RWPE2 (cell line): ENCODE measurements around the gene ATP6V0D1.

Source experiments
- ATAC-seq: fragments of 200-7000 bp; cut with Tn5 transposase; 3 replicates; pipeline ENCODE4 v1.9.1; 2021; ENCODE audit warnings: low read depth
- DNase-seq: peaks from one replicate; pipeline ENCODE4 v3.0.0-alpha.2; 2020; ENCODE audit warnings: low spot score
- H3K27ac ChIP-seq: fragments of 450-650 bp; 2 replicates; pipeline ENCODE4 v1.5.1; 2017; ENCODE audit warnings: mild to moderate bottlenecking; ENCODE audit not compliant: poor library complexity, severe bottlenecking
- H3K27me3 ChIP-seq: fragments of 250-450 bp; sonication (Bioruptor Pico); 2 replicates; pipeline ENCODE4 v1.5.1; 2021; ENCODE audit warnings: mild to moderate bottlenecking, moderate library complexity; ENCODE audit not compliant: insufficient read depth, poor library complexity, severe bottlenecking
- H3K36me3 ChIP-seq: fragments of 250-450 bp; sonication (Bioruptor Pico); 2 replicates; pipeline ENCODE4 v1.5.1; 2020; ENCODE audit warnings: low read depth, mild to moderate bottlenecking, moderate library complexity
- H3K4me1 ChIP-seq: fragments of 250-450 bp; sonication (Bioruptor Pico); 2 replicates; pipeline ENCODE4 v1.5.1; 2021; ENCODE audit warnings: mild to moderate bottlenecking, moderate library complexity; ENCODE audit not compliant: insufficient read depth, poor library complexity, severe bottlenecking
- H3K4me3 ChIP-seq: fragments of 250-450 bp; sonication (Bioruptor Pico); 2 replicates; pipeline ENCODE4 v1.5.1; 2021; ENCODE audit warnings: mild to moderate bottlenecking, moderate library complexity; ENCODE audit not compliant: severe bottlenecking
- H3K9me3 ChIP-seq: fragments of 250-450 bp; sonication (Bioruptor Pico); 2 replicates; pipeline ENCODE4 v1.5.1; 2021; ENCODE audit warnings: mild to moderate bottlenecking, moderate library complexity; ENCODE audit not compliant: severe bottlenecking
- TF ChIP-seq, protein P1 (sequence below): fragments of 450-650 bp; IDR thresholded peaks from one replicate; pipeline ENCODE4 v1.5.1; 2017; ENCODE audit warnings: mild to moderate bottlenecking, moderate library complexity; ENCODE audit not compliant: poor library complexity, severe bottlenecking

ATP6V0D1 gene

DNA sequence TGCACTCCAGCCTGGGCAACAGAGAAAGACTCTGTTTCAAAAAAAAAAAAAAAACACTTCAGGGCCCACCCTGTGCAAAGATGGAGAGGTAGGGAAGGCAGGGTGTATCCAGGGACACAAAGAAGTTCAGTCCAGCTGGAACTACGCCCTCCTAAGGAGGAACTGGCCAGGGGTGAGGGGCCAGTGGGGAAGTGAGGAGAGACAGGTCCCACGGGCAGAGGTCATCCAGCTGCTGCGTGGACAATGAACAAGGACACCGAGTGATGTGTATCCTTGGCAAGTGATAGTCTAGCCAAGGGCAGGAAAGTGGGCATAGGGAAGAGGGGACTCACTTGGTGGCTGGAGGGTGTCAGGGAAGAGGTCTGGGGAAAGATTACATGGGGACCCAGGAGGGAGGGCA is 38.3 kb upstream of the ATP6V0D1 start:
- DNase-seq (no peak), ATAC-seq (no peak)
- no peak overlapping the region for H3K27ac ChIP-seq
- TF ChIP-seq, protein P1, sequence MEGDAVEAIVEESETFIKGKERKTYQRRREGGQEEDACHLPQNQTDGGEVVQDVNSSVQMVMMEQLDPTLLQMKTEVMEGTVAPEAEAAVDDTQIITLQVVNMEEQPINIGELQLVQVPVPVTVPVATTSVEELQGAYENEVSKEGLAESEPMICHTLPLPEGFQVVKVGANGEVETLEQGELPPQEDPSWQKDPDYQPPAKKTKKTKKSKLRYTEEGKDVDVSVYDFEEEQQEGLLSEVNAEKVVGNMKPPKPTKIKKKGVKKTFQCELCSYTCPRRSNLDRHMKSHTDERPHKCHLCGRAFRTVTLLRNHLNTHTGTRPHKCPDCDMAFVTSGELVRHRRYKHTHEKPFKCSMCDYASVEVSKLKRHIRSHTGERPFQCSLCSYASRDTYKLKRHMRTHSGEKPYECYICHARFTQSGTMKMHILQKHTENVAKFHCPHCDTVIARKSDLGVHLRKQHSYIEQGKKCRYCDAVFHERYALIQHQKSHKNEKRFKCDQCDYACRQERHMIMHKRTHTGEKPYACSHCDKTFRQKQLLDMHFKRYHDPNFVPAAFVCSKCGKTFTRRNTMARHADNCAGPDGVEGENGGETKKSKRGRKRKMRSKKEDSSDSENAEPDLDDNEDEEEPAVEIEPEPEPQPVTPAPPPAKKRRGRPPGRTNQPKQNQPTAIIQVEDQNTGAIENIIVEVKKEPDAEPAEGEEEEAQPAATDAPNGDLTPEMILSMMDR = no peak
- no peaks in the 10 kb centered on the region for H3K27me3 ChIP-seq
- no peak overlapping the region for H3K4me3 ChIP-seq
- no peaks in the 10 kb centered on the region for H3K36me3 ChIP-seq
- H3K9me3 ChIP-seq = no peaks in the 10 kb centered on the region
- peaks cover 13% of the 10 kb centered on the region for H3K4me1 ChIP-seq

DNA sequence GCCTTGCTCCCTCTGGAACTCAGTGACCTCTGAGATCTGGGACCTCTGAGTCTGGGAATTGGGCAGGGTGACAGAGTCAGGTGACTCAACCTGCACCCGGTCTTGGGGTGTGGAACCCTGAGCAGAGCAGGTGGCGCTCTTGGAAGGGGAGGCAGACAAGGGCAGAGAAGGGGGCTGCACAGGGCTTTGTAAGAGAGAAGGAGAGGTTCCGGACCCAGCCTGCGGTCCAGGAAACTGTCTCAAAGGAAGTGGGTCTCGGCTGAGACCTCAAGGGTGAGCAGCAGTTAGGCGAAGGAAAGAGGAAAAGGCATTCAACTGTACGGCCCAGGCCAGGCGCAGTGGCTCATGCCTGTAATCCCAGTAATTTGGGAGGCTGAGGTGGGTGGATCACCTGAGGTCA is 37.7 kb upstream of the ATP6V0D1 start:
- H3K4me3 ChIP-seq = no peak overlapping the region
- no peak for ATAC-seq
- TF ChIP-seq, protein P1 = no peak

DNA sequence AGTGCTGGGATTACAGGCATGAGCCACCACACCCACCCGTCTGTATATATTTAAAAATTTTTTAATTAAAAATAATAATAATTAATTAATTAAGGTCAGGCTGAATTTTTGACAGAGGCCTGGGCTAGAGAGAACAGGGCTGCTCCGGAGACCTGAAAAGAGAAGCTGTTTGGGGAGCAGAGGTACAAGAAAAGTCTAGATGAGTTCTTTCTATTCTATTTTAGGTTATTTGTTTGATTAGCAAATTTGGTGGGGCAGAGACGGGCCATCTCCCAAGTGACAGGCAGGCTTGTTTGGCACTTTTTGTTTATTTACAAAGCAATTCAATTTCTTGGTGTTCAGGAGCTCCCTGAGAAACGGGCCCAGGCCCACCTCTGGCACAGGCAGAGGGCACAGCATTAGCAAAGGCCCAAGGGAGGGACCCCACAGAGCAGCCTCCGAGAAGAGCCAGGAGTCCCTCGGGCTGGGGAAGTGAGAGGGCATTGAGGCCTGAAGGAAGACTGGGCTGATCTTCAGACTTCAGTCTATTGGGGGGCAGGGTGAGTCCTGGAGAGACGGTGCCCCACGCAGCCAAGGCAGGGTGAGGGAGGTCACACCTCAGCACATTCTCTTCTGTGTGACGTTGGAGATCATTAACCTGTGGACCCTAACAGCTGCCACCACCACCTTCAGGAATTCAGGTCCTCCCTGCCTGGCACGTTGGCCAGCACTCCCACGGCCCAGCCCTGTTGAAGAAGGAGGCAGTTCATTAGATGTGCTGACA is 36.9 kb upstream of the ATP6V0D1 start:
- Histone ChIP-seq H3K27ac (no peak overlapping the region), H3K36me3 (no peaks in the 10 kb centered on the region), H3K9me3 (no peaks in the 10 kb centered on the region), H3K27me3 (no peaks in the 10 kb centered on the region), H3K4me1 (peaks cover 13% of the 10 kb centered on the region), H3K4me3 (no peak overlapping the region)
- DNase-seq (no peak), ATAC-seq (no peak)
- TF ChIP-seq, protein P1 = no peak

More for the DNA sequence above, 37.7 kb upstream of the ATP6V0D1 start:
- peaks cover 13% of the 10 kb centered on the region for H3K4me1 ChIP-seq
- no peaks in the 10 kb centered on the region for H3K27me3 ChIP-seq
- H3K36me3 ChIP-seq = no peaks in the 10 kb centered on the region
- DNase-seq = no peak
- no peak overlapping the region for H3K27ac ChIP-seq
- H3K9me3 ChIP-seq = no peaks in the 10 kb centered on the region

DNA sequence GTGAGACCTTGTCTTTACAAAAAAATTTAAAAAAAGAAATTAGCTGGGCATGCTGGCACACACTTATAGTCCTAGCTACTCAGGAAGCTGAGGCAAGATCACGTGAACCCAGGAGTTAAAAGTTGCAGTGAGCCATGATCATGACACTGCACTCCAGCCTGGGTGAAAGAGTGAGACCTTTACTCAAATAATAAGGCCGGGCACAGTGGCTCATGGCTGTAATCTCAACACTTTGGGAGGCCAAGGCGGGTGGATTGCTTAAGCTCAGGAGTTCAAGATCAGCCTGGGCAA is 36.1 kb upstream of the ATP6V0D1 start:
- Histone ChIP-seq H3K9me3 (no peaks in the 10 kb centered on the region), H3K27me3 (no peaks in the 10 kb centered on the region), H3K36me3 (no peaks in the 10 kb centered on the region), H3K4me1 (peaks cover 13% of the 10 kb centered on the region), H3K4me3 (no peak overlapping the region), H3K27ac (peak overlapping the region; percentile 37)
- TF ChIP-seq, protein P1 = no peak
- ATAC-seq = no peak
- no peak for DNase-seq

DNA sequence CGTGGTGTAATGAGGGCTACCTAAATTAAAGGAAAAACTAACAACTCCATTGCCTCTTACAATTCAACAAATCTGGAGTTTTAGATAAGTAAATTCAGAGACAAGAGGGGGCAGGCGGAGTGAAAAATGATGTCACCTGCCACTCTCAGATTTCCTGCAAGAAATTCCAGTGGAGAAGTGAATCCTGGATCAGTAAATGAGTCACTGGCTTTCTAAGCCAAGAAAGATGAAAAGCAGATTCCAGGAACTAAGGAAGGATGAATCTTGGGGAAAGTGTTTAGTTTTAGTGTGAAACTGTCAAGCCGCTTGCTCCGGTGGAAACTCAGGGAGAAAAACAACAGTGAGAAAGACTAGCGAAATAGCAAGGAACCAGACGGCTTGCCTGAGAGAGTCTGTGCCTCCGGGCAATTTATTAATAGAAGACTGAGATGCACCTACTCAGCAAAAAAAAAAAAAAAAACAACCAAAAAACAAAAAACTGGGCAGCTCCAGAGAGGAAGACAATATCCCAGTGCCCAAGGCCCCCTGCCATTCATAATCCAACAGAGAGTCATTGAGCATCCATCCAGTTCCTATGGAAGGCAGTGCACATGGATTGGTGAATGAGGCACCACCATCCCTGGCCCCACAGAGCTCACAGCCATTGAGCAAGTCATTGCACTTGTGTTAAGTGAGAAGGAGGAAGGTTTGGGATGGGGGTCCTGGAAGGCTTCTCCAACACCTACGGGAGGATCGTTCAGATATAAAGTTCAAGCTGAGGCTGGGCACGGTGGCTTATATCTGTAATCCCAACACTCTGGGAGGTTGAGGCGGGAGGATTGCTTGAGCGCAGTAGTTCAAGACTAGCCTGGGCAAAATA is 35.6 kb upstream of the ATP6V0D1 start:
- TF ChIP-seq, protein P1 = no peak

More for the DNA sequence above, 35.6 kb upstream of the ATP6V0D1 start:
- no peaks in the 10 kb centered on the region for H3K27me3 ChIP-seq
- DNase-seq (no peak), ATAC-seq (peak; percentile 24; the same call in 1 of the 3 replicates)
- H3K4me3 ChIP-seq = no peak overlapping the region
- H3K36me3 ChIP-seq = no peaks in the 10 kb centered on the region
- H3K4me1 ChIP-seq = peaks cover 13% of the 10 kb centered on the region
- no peaks in the 10 kb centered on the region for H3K9me3 ChIP-seq
- H3K27ac ChIP-seq = peak overlapping the region; percentile 37
